Panc1 (cell line): ENCODE data around the gene PTPN23.

Experiments
- CTCF ChIP-seq: fragments of 450-650 bp; IDR thresholded peaks from 2 replicates; pipeline ENCODE4 v1.5.1; 2017; ENCODE audit warnings: mild to moderate bottlenecking
- POLR2AphosphoS5 ChIP-seq: IDR thresholded peaks from 2 replicates; pipeline ENCODE4 v1.6.1; 2012; ENCODE audit warnings: mild to moderate bottlenecking, low read depth, low read length, moderate library complexity
- REST ChIP-seq, 2 experiments: IDR thresholded peaks; 2 replicates each; pipeline ENCODE4 v1.6.1; 2011 to 2012; ENCODE audit warnings: low read depth in 2 of 2, control low read depth in 1 of 2, low read length in 1 of 2, mild to moderate bottlenecking in 1 of 2, moderate library complexity in 1 of 2; ENCODE audit not compliant: insufficient read depth in 1 of 2
- SIN3A ChIP-seq: IDR thresholded peaks from 2 replicates; pipeline ENCODE4 v1.6.1; 2012; ENCODE audit warnings: low read depth, mild to moderate bottlenecking, low read length, moderate library complexity, borderline replicate concordance; ENCODE audit not compliant: insufficient read depth

DNA sequence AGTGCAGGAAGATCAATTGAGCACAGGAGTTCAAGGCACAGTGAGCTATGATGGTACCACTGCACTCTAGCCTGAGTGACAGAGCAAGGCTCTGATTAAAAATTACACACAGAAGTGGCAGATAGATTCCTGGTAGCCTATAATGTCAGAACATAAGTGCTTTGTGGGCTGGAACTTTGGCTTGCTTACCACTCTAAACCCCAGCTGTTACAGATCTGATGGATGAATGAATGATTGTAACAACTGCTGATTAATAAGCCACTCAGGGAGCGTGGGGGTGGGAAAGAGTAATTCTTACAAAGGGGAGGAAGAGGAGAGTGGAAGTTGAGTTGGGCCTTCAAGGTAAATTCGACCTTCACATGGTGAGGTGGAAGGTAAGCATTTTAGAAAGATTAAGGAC, 40.9 kb upstream of the PTPN23 start:
- no peak for TF ChIP-seq CTCF
- TF ChIP-seq POLR2AphosphoS5, result no peak
- no peak for TF ChIP-seq SIN3A
- no peak for TF ChIP-seq REST (IDR thresholded peaks at IDR 0.05; ENCODE audit: insufficient read depth in 1 of 2, low read depth in 2 of 2, low read length in 1 of 2)
